ENCODE data around the gene AKNA.

DNA sequence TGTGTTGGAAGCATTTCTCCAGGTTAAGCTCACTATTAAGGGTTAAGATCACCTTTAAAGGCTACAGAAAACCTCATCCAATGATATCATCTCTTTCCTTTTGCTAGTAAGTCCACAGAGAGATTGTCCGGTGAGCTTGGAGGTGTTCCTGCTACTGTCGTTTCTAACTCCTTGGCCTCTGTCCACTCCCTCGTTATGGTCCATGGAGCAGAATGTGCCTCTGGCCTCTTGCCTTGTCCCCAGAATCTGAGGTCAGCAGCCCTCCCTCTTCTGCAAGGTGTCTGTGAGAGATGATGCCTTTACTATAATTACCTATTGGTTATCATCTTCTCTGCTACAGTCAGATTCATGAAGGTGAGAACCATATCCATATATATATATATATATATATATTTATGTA is 43.1 kb downstream of the AKNA start:
- TF ChIP-seq EZH2 (optimal IDR thresholded peaks at IDR 0.05; ENCODE audit: low read depth, low read length) (no peak), CTCF (IDR thresholded peaks at IDR 0.05; ENCODE audit: low read length) (no peak), EZH2phosphoT487 (IDR thresholded peaks at IDR 0.05; ENCODE audit: low read length) (no peak)
